ENCODE measurements around the gene SH3GL1. TPM values are rescaled to one million over a fixed set of nuclear protein-coding genes. Genes with fewer than 3 reads are reported as not detected.
A peak's percentile ranks its signal among the peaks of the same experiment; 100 is the strongest.

Gene SH3GL1
- total and polyA plus RNA-seq, 10 of the 15 experiments (the other 5 are each of a cell fraction or from before 2014, with no cell fraction given) = 0.93 to 47.4 (median 28.4) TPM

DNA sequence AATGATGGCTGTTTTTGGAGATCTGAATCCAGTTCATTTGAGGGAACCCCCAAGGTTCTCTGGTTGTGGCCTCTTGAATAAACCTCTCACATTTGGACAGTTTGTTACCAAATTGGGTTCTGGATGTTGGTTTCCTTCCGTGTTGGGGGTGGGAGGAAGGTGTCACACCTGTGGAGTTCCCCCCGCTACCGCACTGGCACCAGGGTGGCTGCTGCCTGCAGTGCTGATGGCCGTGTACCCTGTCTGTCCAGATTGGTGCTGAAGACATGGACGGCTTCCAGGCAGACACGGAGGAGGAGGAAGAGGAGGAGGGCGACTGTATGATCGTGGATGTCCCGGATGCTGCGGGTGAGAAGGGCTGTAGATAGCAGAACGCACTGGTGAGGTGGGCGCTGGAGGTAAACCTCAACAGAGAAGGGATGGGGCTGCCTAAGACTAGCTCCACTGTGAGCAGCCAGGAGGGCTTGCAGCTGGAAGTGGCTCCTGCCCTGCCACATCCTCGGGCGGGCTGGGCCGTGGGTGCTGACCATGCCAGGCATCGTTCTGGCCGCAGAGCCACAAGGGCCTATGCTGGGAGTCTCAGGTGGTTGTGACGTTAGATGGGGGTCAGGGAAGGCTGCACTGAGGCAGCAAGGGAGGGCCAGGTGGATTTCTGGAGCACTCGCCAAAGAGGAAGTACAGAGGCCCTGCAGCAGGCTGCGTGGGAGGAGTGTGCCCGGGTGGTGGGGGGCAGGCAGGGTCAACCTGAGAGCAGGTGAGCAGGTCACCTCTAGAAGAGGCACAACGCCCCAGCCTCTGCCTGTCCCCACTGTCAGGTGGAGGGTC lies 41.9 kb upstream of the SH3GL1 start (continued):
- TF ChIP-seq, protein P1, sequence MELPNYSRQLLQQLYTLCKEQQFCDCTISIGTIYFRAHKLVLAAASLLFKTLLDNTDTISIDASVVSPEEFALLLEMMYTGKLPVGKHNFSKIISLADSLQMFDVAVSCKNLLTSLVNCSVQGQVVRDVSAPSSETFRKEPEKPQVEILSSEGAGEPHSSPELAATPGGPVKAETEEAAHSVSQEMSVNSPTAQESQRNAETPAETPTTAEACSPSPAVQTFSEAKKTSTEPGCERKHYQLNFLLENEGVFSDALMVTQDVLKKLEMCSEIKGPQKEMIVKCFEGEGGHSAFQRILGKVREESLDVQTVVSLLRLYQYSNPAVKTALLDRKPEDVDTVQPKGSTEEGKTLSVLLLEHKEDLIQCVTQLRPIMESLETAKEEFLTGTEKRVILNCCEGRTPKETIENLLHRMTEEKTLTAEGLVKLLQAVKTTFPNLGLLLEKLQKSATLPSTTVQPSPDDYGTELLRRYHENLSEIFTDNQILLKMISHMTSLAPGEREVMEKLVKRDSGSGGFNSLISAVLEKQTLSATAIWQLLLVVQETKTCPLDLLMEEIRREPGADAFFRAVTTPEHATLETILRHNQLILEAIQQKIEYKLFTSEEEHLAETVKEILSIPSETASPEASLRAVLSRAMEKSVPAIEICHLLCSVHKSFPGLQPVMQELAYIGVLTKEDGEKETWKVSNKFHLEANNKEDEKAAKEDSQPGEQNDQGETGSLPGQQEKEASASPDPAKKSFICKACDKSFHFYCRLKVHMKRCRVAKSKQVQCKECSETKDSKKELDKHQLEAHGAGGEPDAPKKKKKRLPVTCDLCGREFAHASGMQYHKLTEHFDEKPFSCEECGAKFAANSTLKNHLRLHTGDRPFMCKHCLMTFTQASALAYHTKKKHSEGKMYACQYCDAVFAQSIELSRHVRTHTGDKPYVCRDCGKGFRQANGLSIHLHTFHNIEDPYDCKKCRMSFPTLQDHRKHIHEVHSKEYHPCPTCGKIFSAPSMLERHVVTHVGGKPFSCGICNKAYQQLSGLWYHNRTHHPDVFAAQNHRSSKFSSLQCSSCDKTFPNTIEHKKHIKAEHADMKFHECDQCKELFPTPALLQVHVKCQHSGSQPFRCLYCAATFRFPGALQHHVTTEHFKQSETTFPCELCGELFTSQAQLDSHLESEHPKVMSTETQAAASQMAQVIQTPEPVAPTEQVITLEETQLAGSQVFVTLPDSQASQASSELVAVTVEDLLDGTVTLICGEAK (IDR thresholded peaks at IDR 0.05; ENCODE audit: borderline replicate concordance) = no peak
- no peak for TF ChIP-seq ZNF384 (IDR thresholded peaks at IDR 0.05; ENCODE audit: borderline replicate concordance, low read depth, low read length)
- no peak for TF ChIP-seq CBX3 (IDR thresholded peaks at IDR 0.05; ENCODE audit: borderline replicate concordance, low read depth)
- TF ChIP-seq SUPT20H (IDR thresholded peaks at IDR 0.05; ENCODE audit: borderline replicate concordance, control insufficient read depth, low read depth, low read length) = no peak
- peak in 1 of 2 experiments; percentile 51; a peak in 1 of 3 replicates for TF ChIP-seq EGR1 (IDR thresholded peaks at IDR 0.05; ENCODE audit: borderline replicate concordance in 1 of 2, low read depth in 2 of 2, low read length in 2 of 2)
- no peak for TF ChIP-seq KAT2A (conservative IDR thresholded peaks at IDR 0.05; ENCODE audit: control insufficient read depth, low read depth, low read length)
- no peak for TF ChIP-seq ESRRA (IDR thresholded peaks at IDR 0.05; ENCODE audit: low read length)
- TF ChIP-seq, protein P2, sequence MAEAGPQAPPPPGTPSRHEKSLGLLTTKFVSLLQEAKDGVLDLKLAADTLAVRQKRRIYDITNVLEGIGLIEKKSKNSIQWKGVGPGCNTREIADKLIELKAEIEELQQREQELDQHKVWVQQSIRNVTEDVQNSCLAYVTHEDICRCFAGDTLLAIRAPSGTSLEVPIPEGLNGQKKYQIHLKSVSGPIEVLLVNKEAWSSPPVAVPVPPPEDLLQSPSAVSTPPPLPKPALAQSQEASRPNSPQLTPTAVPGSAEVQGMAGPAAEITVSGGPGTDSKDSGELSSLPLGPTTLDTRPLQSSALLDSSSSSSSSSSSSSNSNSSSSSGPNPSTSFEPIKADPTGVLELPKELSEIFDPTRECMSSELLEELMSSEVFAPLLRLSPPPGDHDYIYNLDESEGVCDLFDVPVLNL (IDR thresholded peaks at IDR 0.05; ENCODE audit: low read depth, low read length) = no peak
- peak; percentile 51; the same call in 1 of the 2 replicates for TF ChIP-seq NR2F1 (conservative IDR thresholded peaks at IDR 0.05)
- TF ChIP-seq, protein P3, sequence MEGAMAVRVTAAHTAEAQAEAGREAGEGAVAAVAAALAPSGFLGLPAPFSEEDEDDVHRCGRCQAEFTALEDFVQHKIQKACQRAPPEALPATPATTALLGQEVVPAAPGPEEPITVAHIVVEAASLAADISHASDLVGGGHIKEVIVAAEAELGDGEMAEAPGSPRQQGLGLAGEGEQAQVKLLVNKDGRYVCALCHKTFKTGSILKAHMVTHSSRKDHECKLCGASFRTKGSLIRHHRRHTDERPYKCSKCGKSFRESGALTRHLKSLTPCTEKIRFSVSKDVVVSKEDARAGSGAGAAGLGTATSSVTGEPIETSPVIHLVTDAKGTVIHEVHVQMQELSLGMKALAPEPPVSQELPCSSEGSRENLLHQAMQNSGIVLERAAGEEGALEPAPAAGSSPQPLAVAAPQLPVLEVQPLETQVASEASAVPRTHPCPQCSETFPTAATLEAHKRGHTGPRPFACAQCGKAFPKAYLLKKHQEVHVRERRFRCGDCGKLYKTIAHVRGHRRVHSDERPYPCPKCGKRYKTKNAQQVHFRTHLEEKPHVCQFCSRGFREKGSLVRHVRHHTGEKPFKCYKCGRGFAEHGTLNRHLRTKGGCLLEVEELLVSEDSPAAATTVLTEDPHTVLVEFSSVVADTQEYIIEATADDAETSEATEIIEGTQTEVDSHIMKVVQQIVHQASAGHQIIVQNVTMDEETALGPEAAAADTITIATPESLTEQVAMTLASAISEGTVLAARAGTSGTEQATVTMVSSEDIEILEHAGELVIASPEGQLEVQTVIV (IDR thresholded peaks at IDR 0.05; ENCODE audit: borderline replicate concordance, partially characterized antibody) = no peak
